HepG2 (cell line): ENCODE data around the gene CBY1. TPM values are rescaled to one million over a fixed set of nuclear protein-coding genes. Genes with fewer than 3 reads are reported as not detected.

Experiments used
- ATAC-seq: fragments of 200-7000 bp; cut with Tn5 transposase; 3 replicates; pipeline ENCODE4 v1.9.1; 2020; ENCODE audit warnings: mild to moderate bottlenecking, moderate library complexity
- BruUV-seq: library from RNA; stranded (reverse); fragments of 400-500 nt; replicated peaks from 2 replicates; lab custom pipeline; 2021; lab: Mats Ljungman, UMichigan
- CTCF ChIA-PET: fragments of 300-600 bp; formaldehyde crosslinking; extraction: SDS; loops from one replicate; lab custom pipeline; 2021; ENCODE audit warnings: low total read pairs, inconsistent platforms, low intra/inter-chr PET ratio; lab: Yijun Ruan, JAX
- POLR2A ChIA-PET: fragments of 350-600 bp; sonication (Branson Sonifier 250); formaldehyde crosslinking; loops from one replicate; lab custom pipeline; 2020; ENCODE audit warnings: antibody characterized with exemption, inconsistent platforms; lab: Yijun Ruan, JAX
- DNase-seq: peaks from one replicate; pipeline ENCODE4 v3.0.0-alpha.2; 2015; ENCODE audit warnings: low spot score
- FAIRE-seq: peaks from 3 replicates; lab custom pipeline; 2011; peaks lifted over from hg19 to GRCh38; lab: Jason Lieb, UNC
- H2AFZ ChIP-seq: one replicate; pipeline ENCODE4 v1.6.1; 2011; ENCODE audit warnings: low read length, inconsistent platforms
- H3K27ac ChIP-seq: fragments of 300-600 bp; 3 replicates; pipeline ENCODE4 v1.8.0; 2011; ENCODE audit warnings: mixed run types, mild to moderate bottlenecking, mixed read lengths, low read length, inconsistent platforms; ENCODE audit not compliant: insufficient read depth; ENCODE audit errors: extremely low read length
- H3K27me3 ChIP-seq, 2 experiments: fragments of 200-600 bp in 1 of 2; 2 replicates in 1 of 2; 3 replicates in 1 of 2; pipeline versions ENCODE4 v1.6.0 to v1.8.0; 2011; ENCODE audit warnings: low read length in 2 of 2, mild to moderate bottlenecking in 2 of 2, moderate library complexity in 2 of 2, inconsistent platforms in 1 of 2; ENCODE audit not compliant: insufficient read depth in 2 of 2, control insufficient read depth in 1 of 2
- H3K36me3 ChIP-seq, 2 experiments: fragments of 200-600 bp in 1 of 2; replicated peaks in 1 of 2; 2 replicates in 1 of 2; 3 replicates in 1 of 2; pipeline versions ENCODE4 v1.5.1 to v1.8.0; 2011; ENCODE audit warnings: low read length in 2 of 2, inconsistent platforms in 1 of 2; ENCODE audit not compliant: insufficient read depth in 2 of 2, control insufficient read depth in 1 of 2
- H3K4me1 ChIP-seq: 2 replicates; pipeline ENCODE4 v1.5.1; 2012; ENCODE audit warnings: low read length, inconsistent platforms; ENCODE audit not compliant: insufficient read depth
- H3K4me2 ChIP-seq: 2 replicates; pipeline ENCODE4 v1.6.0; 2011; ENCODE audit warnings: low read depth, low read length, inconsistent platforms
- H3K4me3 ChIP-seq, 3 experiments: fragments of 200-600 bp in 1 of 3; sonication (generic), shearing (Covaris generic) in 1 of 3; replicated peaks in 1 of 3; 2 replicates each; pipeline ENCODE4 v1.5.1; 2011 to 2016; ENCODE audit warnings: low read length in 3 of 3, inconsistent platforms in 2 of 3, low read depth in 2 of 3, mild to moderate bottlenecking in 2 of 3, control low read depth in 1 of 3, mixed read lengths in 1 of 3; ENCODE audit not compliant: insufficient read depth in 1 of 3
- H3K79me2 ChIP-seq: one replicate; pipeline ENCODE4 v1.6.1; 2011; ENCODE audit warnings: low read length, inconsistent platforms; ENCODE audit not compliant: insufficient read depth
- H3K9ac ChIP-seq: 2 replicates; pipeline ENCODE4 v1.6.0; 2011; ENCODE audit warnings: mild to moderate bottlenecking, low read depth, low read length, inconsistent platforms; ENCODE audit not compliant: insufficient read depth
- H3K9me3 ChIP-seq: 2 replicates; pipeline ENCODE4 v1.5.1; 2012; ENCODE audit warnings: mild to moderate bottlenecking, low read length
- H4K20me1 ChIP-seq: 2 replicates; pipeline ENCODE4 v1.6.0; 2011; ENCODE audit warnings: inconsistent platforms, mild to moderate bottlenecking, low read length, moderate library complexity; ENCODE audit not compliant: insufficient read depth
- GATAD1 ChIP-seq: IDR thresholded peaks from 2 replicates; pipeline ENCODE4 v1.6.1; 2016; ENCODE audit warnings: missing genetic modification reagents, missing compliant biosample characterization
- HIC2 ChIP-seq: sonication (generic); formaldehyde crosslinking; IDR thresholded peaks from 2 replicates; pipeline ENCODE4 v1.9.0; 2022; ENCODE audit warnings: low read depth, missing genetic modification reagents
- HOXD1 ChIP-seq: sonication (generic); formaldehyde crosslinking; IDR thresholded peaks from 2 replicates; pipeline ENCODE4 v1.5.0; 2020; ENCODE audit warnings: missing genetic modification reagents
- RAD51 ChIP-seq: fragments of 450-650 bp; IDR thresholded peaks from 2 replicates; pipeline ENCODE4 v1.6.1; 2016; ENCODE audit warnings: borderline replicate concordance
- RNF219 ChIP-seq: sonication (generic); formaldehyde crosslinking; IDR thresholded peaks from 2 replicates; pipeline ENCODE4 v1.5.0; 2020; ENCODE audit warnings: mild to moderate bottlenecking, missing genetic modification reagents
- ZNF280B ChIP-seq: sonication (generic); formaldehyde crosslinking; IDR thresholded peaks from 2 replicates; pipeline ENCODE4 v1.5.0; 2020; ENCODE audit warnings: missing genetic modification reagents, mild to moderate bottlenecking, borderline replicate concordance
- WGBS: methylation state at CpG from one replicate; pipeline ENCODE4 v1.1.6; 2017; ENCODE audit warnings: low lambda C conversion rate; 5-methylcytosine and 5-hydroxymethylcytosine counted together
- in situ Hi-C: cut with HindIII; loops from 2 replicates; pipeline ENCODE4 v1.10.0; 2017; ENCODE audit warnings: low pct_unique_long_range_greater_than_20kb; ENCODE audit not compliant: extremely low pct_ligation_motif_present
- intact Hi-C: fragments of 100-400 bp; cut with micrococcal nuclease; formaldehyde crosslinking; loops from one replicate; pipeline ENCODE4 v1.10.0; 2022; ENCODE audit not compliant: unreplicated experiment
- polyA plus RNA-seq, 8 experiments: library from polyadenylated mRNA; depleted of rRNA in 3 of 8; stranded (reverse) in 7 of 8; unstranded in 1 of 8; fragments of >200 nt; fragmentation: Illumina TruSeq in 4 of 8; extraction: Trizol in 4 of 8; gene quantifications; 2 replicates each; pipeline versions ENCODE4 v1.2.1 to v1.2.3, GENCODE V29; 2011 to 2016; ENCODE audit warnings: low read depth in 4 of 8, missing spikeins in 1 of 8, mixed read lengths in 1 of 8; ENCODE audit not compliant: insufficient read depth in 1 of 8
- total RNA-seq, 5 experiments: library from RNA; depleted of rRNA; stranded (reverse); fragments of >200 nt; fragmentation: Illumina TruSeq; extraction: Trizol; gene quantifications; 2 replicates each; pipeline ENCODE4 v1.2.3, GENCODE V29; 2016; ENCODE audit warnings: low read depth in 1 of 5
- TF ChIP-seq, protein P1 (sequence below): sonication (generic); formaldehyde crosslinking; IDR thresholded peaks from 2 replicates; pipeline ENCODE4 v1.4.0; 2020; ENCODE audit warnings: missing genetic modification reagents, borderline replicate concordance

Gene CBY1
- total and polyA plus RNA-seq, 2 of the 13 experiments (the other 11 are each of a cell fraction or from before 2014, with no cell fraction given): 19.7 to 20.3 TPM

DNA sequence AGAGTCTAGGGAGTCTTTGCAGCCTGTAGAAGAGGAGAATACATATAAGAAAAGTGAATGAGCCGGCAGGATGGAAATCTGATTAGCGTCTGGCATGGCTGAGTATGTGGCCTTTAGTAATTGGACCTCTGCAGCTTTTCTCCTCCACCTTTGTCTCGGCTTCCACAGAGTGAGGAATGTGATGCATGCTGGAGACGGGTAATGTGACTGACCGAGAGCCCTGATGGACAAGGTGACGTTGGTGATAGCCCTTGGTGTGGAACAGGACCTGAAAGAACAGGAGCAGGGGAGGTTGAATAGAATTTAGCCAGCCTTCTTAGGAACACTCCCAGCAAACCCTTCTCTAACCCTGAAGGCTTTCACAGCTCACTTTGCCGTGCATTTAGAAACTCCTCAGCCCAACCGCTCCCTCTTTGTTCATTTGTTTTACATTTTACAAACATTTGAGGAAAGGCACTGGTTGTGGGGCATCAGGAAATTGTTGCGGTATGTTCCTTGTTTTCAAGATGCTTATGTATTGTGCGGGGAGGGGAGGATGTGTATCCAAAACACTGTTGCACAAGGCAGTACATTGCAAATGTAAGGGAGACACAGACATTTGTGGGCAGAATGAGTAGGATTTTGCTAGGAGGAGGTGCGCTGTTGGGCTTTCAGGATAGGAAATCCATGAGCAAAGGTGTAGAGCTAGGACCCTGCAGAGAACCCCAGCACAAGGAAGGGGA lies 56.2 kb downstream of the CBY1 start:
- DNase-seq (no peak), FAIRE-seq (no peak), ATAC-seq (no peak)
- CTCF ChIA-PET: no interaction called here
- peaks cover 35 to 54% of the 10 kb centered on the region in 2 experiments for H3K36me3 ChIP-seq
- no peak overlapping the region for H3K27ac ChIP-seq
- H4K20me1 ChIP-seq: peaks cover 75% of the 10 kb centered on the region
- in situ Hi-C loops (no loop called here), intact Hi-C loops (no loop called here)
- no peaks in the 10 kb centered on the region for H3K27me3 ChIP-seq
- H3K9me3 ChIP-seq: no peaks in the 10 kb centered on the region
- POLR2A ChIA-PET: no interaction called here
- peaks cover 81% of the 10 kb centered on the region for H3K79me2 ChIP-seq
- no peak overlapping the region for H3K4me2 ChIP-seq
- H3K4me3 ChIP-seq: no peak overlapping the region
- H2AFZ ChIP-seq: no peak overlapping the region
- BruUV-seq: no TSS peak
- H3K9ac ChIP-seq: no peak overlapping the region
- peaks cover 15% of the 10 kb centered on the region for H3K4me1 ChIP-seq
- 98% methylated on average over 11 of the region's 11 CpGs for WGBS
- TF ChIP-seq, protein P1, sequence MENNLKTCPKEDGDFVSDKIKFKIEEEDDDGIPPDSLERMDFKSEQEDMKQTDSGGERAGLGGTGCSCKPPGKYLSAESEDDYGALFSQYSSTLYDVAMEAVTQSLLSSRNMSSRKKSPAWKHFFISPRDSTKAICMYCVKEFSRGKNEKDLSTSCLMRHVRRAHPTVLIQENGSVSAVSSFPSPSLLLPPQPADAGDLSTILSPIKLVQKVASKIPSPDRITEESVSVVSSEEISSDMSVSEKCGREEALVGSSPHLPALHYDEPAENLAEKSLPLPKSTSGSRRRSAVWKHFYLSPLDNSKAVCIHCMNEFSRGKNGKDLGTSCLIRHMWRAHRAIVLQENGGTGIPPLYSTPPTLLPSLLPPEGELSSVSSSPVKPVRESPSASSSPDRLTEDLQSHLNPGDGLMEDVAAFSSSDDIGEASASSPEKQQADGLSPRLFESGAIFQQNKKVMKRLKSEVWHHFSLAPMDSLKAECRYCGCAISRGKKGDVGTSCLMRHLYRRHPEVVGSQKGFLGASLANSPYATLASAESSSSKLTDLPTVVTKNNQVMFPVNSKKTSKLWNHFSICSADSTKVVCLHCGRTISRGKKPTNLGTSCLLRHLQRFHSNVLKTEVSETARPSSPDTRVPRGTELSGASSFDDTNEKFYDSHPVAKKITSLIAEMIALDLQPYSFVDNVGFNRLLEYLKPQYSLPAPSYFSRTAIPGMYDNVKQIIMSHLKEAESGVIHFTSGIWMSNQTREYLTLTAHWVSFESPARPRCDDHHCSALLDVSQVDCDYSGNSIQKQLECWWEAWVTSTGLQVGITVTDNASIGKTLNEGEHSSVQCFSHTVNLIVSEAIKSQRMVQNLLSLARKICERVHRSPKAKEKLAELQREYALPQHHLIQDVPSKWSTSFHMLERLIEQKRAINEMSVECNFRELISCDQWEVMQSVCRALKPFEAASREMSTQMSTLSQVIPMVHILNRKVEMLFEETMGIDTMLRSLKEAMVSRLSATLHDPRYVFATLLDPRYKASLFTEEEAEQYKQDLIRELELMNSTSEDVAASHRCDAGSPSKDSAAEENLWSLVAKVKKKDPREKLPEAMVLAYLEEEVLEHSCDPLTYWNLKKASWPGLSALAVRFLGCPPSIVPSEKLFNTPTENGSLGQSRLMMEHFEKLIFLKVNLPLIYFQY (CRISPR knock-in tag): no peak
- TF ChIP-seq RNF219 (CRISPR knock-in tag) (no peak), GATAD1 (CRISPR knock-in tag) (no peak), ZNF280B (no peak), RAD51 (no peak), HOXD1 (CRISPR knock-in tag) (no peak), HIC2 (CRISPR knock-in tag) (no peak)
